Tibial nerve (tissue), 4 donors: ENCODE measurements around the gene EXPH5.

Experiments
- CTCF ChIP-seq, 5 experiments: fragments of 200-600 bp in 3 of 5; fragments of 450-650 bp in 2 of 5; sonication (generic) in 3 of 5; IDR thresholded peaks; one replicate each; pipeline ENCODE4 v1.5.1; 2016 to 2019; ENCODE audit warnings: antibody characterized with exemption in 5 of 5, mild to moderate bottlenecking in 3 of 5, moderate library complexity in 2 of 5
- EP300 ChIP-seq, 2 donors: sonication (generic); formaldehyde crosslinking; IDR thresholded peaks; one replicate each; pipeline ENCODE4 v1.6.1; 2017; ENCODE audit warnings: antibody characterized with exemption in 2 of 2, mild to moderate bottlenecking in 1 of 2
- POLR2A ChIP-seq, 2 donors: fragments of 450-650 bp; IDR thresholded peaks; one replicate each; pipeline ENCODE4 v1.6.1; 2017; ENCODE audit warnings: antibody characterized with exemption in 2 of 2, mild to moderate bottlenecking in 2 of 2, moderate library complexity in 2 of 2

GRCh38 chr11:108580043-108580442, 13.5 kb downstream of the EXPH5 start:
- TF ChIP-seq CTCF (IDR thresholded peaks at IDR 0.05) (no peak), POLR2A (IDR thresholded peaks at IDR 0.05) (no peak), EP300 (IDR thresholded peaks at IDR 0.05) (no peak)
